ENCODE data around the gene IRF5.

IRF5 gene

DNA sequence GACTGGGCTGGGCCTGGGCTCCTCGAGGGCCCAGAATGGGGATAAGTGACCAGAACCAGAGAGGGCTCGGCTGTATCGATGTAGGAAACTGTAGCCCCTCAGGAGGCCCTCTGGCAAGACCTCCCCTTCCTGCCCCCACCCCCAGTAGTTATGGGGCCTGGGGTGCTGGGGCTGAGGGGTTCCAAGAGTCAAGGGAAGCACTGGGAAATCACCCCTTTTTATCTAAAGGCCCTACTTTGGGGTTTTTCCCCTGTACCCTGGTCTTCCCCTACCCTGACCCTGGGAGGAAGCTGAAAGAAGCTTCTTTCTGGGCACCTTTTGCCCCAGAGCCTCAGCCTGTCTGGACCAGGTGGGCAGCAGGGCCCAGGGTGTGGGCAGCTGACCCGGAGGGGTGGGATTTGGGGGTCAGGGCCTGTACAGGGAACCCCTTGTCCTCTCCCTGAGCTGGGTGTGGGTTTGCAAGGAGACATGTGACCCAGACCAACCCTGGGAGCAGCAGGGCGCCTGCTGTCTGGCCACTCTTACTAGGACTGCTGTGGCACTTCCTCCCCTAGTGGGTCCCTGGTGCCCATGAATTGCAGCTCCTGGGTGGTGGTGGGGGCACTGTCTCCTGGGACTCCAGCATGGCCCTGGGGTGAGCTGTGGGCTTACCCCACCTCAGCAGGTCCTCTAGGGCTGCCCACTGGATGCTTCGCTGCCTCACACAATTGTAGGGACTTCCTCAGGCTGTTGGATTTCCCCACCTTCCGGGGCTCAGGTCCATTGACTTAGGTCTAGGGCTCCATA, 1.5 kb downstream of the IRF5 start:
- no peaks in the 10 kb centered on the region for H3K9me3 ChIP-seq (ENCODE audit: control insufficient read depth, insufficient read depth, low read depth, low read length)
- CTCF ChIA-PET = interaction anchor here (0.7 to 1.1 kb wide), 2 partner anchors 55 to 152 kb away, joined by 6 to 8 read pairs; no protein-coding TSS in a partner anchor
- H3K4me1 ChIP-seq (ENCODE audit: control insufficient read depth, insufficient read depth, low read length) = no peaks in the 10 kb centered on the region
- POLR2A ChIA-PET = no interaction called here
- TF ChIP-seq, protein P1, sequence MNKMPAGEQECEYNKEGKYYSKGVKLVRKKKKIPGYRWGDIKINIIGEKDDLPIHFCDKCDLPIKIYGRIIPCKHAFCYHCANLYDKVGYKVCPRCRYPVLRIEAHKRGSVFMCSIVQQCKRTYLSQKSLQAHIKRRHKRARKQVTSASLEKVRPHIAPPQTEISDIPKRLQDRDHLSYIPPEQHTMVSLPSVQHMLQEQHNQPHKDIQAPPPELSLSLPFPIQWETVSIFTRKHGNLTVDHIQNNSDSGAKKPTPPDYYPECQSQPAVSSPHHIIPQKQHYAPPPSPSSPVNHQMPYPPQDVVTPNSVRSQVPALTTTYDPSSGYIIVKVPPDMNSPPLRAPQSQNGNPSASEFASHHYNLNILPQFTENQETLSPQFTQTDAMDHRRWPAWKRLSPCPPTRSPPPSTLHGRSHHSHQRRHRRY (tag by site-specific recombination; IDR thresholded peaks at IDR 0.05) = no peak
- TF ChIP-seq, protein P2, sequence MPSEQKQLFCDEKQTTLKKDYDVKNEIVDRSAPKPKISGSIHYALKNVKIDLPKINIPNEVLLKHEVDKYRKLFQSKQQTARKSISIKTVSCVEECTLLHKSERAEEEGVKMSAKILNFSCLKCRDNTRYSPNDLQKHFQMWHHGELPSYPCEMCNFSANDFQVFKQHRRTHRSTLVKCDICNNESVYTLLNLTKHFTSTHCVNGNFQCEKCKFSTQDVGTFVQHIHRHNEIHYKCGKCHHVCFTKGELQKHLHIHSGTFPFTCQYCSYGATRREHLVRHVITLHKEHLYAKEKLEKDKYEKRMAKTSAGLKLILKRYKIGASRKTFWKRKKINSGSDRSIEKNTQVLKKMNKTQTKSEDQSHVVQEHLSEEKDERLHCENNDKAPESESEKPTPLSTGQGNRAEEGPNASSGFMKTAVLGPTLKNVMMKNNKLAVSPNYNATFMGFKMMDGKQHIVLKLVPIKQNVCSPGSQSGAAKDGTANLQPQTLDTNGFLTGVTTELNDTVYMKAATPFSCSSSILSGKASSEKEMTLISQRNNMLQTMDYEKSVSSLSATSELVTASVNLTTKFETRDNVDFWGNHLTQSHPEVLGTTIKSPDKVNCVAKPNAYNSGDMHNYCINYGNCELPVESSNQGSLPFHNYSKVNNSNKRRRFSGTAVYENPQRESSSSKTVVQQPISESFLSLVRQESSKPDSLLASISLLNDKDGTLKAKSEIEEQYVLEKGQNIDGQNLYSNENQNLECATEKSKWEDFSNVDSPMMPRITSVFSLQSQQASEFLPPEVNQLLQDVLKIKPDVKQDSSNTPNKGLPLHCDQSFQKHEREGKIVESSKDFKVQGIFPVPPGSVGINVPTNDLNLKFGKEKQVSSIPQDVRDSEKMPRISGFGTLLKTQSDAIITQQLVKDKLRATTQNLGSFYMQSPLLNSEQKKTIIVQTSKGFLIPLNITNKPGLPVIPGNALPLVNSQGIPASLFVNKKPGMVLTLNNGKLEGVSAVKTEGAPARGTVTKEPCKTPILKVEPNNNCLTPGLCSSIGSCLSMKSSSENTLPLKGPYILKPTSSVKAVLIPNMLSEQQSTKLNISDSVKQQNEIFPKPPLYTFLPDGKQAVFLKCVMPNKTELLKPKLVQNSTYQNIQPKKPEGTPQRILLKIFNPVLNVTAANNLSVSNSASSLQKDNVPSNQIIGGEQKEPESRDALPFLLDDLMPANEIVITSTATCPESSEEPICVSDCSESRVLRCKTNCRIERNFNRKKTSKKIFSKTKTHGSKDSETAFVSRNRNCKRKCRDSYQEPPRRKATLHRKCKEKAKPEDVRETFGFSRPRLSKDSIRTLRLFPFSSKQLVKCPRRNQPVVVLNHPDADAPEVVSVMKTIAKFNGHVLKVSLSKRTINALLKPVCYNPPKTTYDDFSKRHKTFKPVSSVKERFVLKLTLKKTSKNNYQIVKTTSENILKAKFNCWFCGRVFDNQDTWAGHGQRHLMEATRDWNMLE (tag by site-specific recombination; conservative IDR thresholded peaks at IDR 0.05; ENCODE audit: low read depth) = no peak
- TF ChIP-seq, protein P3, sequence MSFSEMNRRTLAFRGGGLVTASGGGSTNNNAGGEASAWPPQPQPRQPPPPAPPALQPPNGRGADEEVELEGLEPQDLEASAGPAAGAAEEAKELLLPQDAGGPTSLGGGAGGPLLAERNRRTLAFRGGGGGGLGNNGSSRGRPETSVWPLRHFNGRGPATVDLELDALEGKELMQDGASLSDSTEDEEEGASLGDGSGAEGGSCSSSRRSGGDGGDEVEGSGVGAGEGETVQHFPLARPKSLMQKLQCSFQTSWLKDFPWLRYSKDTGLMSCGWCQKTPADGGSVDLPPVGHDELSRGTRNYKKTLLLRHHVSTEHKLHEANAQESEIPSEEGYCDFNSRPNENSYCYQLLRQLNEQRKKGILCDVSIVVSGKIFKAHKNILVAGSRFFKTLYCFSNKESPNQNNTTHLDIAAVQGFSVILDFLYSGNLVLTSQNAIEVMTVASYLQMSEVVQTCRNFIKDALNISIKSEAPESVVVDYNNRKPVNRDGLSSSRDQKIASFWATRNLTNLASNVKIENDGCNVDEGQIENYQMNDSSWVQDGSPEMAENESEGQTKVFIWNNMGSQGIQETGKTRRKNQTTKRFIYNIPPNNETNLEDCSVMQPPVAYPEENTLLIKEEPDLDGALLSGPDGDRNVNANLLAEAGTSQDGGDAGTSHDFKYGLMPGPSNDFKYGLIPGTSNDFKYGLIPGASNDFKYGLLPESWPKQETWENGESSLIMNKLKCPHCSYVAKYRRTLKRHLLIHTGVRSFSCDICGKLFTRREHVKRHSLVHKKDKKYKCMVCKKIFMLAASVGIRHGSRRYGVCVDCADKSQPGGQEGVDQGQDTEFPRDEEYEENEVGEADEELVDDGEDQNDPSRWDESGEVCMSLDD (tag by site-specific recombination; IDR thresholded peaks at IDR 0.05) = no peak
- no peak for TF ChIP-seq ZNF157 (tag by site-specific recombination; IDR thresholded peaks at IDR 0.05)
- no peak for TF ChIP-seq HOXA7 (CRISPR knock-in tag; IDR thresholded peaks at IDR 0.05; ENCODE audit: borderline replicate concordance)
- peak; percentile 45; the same call in 1 of the 2 replicates for TF ChIP-seq ZIC2 (tag by site-specific recombination; IDR thresholded peaks at IDR 0.05)
- H3K4me3 ChIP-seq (ENCODE audit: low read depth, low read length) = no peak overlapping the region
- no peaks in the 10 kb centered on the region; a peak in 1 of 3 replicates for H3K36me3 ChIP-seq (ENCODE audit: control insufficient read depth in 2 of 2, insufficient read depth in 1 of 2, low read length in 2 of 2)
- no peak overlapping the region for H3K27ac ChIP-seq (ENCODE audit: extremely low read depth, low read depth, low read length)

DNA sequence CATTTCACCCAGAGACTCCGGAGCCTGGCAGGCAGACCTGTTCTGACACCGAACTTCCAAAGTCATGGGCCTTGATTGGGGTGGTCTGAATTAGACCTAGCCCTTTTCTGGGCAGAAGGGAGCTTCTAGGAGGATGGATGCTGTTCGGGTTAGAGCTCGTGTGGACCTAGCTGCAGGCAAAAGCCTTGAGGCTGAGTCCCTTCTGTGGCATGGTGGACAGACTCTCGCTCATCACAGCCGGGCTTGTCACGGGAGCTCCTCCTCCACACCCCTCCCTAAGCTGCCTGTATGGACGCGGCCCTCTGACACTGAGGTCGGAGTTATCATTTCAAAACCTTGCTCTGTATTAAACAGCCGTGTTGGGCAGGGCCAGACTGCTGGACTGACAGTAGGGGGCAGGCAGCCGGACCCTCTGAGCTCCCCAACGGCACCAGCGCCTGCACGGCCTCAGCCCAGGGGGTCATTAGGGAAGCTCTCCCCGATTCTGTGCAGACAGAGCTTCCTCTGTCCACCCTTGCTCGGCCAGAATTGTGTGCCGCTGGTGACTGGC, 2.2 kb downstream of the IRF5 start:
- Histone ChIP-seq H3K36me3 (ENCODE audit: control insufficient read depth in 2 of 2, insufficient read depth in 1 of 2, low read length in 2 of 2) (no peaks in the 10 kb centered on the region; a peak in 1 of 3 replicates), H3K27ac (ENCODE audit: extremely low read depth, low read depth, low read length) (no peak overlapping the region), H3K9me3 (ENCODE audit: control insufficient read depth, insufficient read depth, low read depth, low read length) (no peaks in the 10 kb centered on the region), H3K4me3 (ENCODE audit: low read depth, low read length) (no peak overlapping the region), H3K4me1 (ENCODE audit: control insufficient read depth, insufficient read depth, low read length) (no peaks in the 10 kb centered on the region)
- CTCF ChIA-PET = interaction anchor here (0.7 to 1.1 kb wide), 2 partner anchors 56 to 152 kb away, joined by 6 to 8 read pairs; no protein-coding TSS in a partner anchor
- POLR2A ChIA-PET = no interaction called here
- no peak for TF ChIP-seq ZNF221 (tag by site-specific recombination; IDR thresholded peaks at IDR 0.05; ENCODE audit: borderline replicate concordance)
- TF ChIP-seq ZNF174 (tag by site-specific recombination; IDR thresholded peaks at IDR 0.05) = no peak
- TF ChIP-seq, protein P4, sequence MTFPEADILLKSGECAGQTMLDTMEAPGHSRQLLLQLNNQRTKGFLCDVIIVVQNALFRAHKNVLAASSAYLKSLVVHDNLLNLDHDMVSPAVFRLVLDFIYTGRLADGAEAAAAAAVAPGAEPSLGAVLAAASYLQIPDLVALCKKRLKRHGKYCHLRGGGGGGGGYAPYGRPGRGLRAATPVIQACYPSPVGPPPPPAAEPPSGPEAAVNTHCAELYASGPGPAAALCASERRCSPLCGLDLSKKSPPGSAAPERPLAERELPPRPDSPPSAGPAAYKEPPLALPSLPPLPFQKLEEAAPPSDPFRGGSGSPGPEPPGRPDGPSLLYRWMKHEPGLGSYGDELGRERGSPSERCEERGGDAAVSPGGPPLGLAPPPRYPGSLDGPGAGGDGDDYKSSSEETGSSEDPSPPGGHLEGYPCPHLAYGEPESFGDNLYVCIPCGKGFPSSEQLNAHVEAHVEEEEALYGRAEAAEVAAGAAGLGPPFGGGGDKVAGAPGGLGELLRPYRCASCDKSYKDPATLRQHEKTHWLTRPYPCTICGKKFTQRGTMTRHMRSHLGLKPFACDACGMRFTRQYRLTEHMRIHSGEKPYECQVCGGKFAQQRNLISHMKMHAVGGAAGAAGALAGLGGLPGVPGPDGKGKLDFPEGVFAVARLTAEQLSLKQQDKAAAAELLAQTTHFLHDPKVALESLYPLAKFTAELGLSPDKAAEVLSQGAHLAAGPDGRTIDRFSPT (tag by site-specific recombination; IDR thresholded peaks at IDR 0.05) = no peak
- TF ChIP-seq, protein P5, sequence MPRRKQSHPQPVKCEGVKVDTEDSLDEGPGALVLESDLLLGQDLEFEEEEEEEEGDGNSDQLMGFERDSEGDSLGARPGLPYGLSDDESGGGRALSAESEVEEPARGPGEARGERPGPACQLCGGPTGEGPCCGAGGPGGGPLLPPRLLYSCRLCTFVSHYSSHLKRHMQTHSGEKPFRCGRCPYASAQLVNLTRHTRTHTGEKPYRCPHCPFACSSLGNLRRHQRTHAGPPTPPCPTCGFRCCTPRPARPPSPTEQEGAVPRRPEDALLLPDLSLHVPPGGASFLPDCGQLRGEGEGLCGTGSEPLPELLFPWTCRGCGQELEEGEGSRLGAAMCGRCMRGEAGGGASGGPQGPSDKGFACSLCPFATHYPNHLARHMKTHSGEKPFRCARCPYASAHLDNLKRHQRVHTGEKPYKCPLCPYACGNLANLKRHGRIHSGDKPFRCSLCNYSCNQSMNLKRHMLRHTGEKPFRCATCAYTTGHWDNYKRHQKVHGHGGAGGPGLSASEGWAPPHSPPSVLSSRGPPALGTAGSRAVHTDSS (tag by site-specific recombination; IDR thresholded peaks at IDR 0.05) = no peak
- no peak for TF ChIP-seq ZNF175 (tag by site-specific recombination; IDR thresholded peaks at IDR 0.05)
- no peak for TF ChIP-seq ZNF596 (tag by site-specific recombination; IDR thresholded peaks at IDR 0.05)
- TF ChIP-seq ZNF10 (tag by site-specific recombination; IDR thresholded peaks at IDR 0.05) = no peak
- TF ChIP-seq ZNF530 (tag by site-specific recombination; IDR thresholded peaks at IDR 0.05; ENCODE audit: low read depth) = no peak

Measured in HEK293 (cell line).